ENCODE measurements around the gene MEGF10. TPM values are rescaled to one million over a fixed set of nuclear protein-coding genes. Genes with fewer than 3 reads are reported as not detected.

The MEGF10 gene
- total and polyA plus RNA-seq, 10 of the 15 experiments (the other 5 are each of a cell fraction or from before 2014, with no cell fraction given) = 0.03 to 0.21 (median 0.05) TPM; not detected in 5

- TF ChIP-seq BACH1 (IDR thresholded peaks at IDR 0.05; ENCODE audit: borderline replicate concordance) (no peak), EP300 (IDR thresholded peaks at IDR 0.05; ENCODE audit: borderline replicate concordance in 1 of 2, control insufficient read depth in 1 of 2, low read depth in 2 of 2, low read length in 2 of 2) (no peak), PRDM15 (CRISPR knock-in tag; IDR thresholded peaks at IDR 0.05) (no peak), SRF (IDR thresholded peaks at IDR 0.05; ENCODE audit: low read depth in 2 of 2, low read length in 2 of 2) (no peak), NFYB (IDR thresholded peaks at IDR 0.05; ENCODE audit: insufficient read depth, low read depth, low read length) (no peak), ZBTB11 (CRISPR knock-in tag; IDR thresholded peaks at IDR 0.05) (no peak), HCFC1 (IDR thresholded peaks at IDR 0.05; ENCODE audit: low read length) (no peak), BRCA1 (IDR thresholded peaks at IDR 0.05; ENCODE audit: low read depth, low read length) (no peak), CEBPB (IDR thresholded peaks at IDR 0.05; ENCODE audit: borderline replicate concordance in 1 of 2, low read depth in 2 of 2, low read length in 2 of 2) (no peak), E4F1 (IDR thresholded peaks at IDR 0.05; ENCODE audit: borderline replicate concordance, partially characterized antibody) (no peak), CBX3 (IDR thresholded peaks at IDR 0.05; ENCODE audit: borderline replicate concordance, low read depth) (no peak), MTA2 (IDR thresholded peaks at IDR 0.05; ENCODE audit: low read depth) (no peak)
Measured at GRCh38 chr5:127418974-127419682, 128.5 kb downstream of the MEGF10 start (continued).
